ENCODE data around the gene NDUFAF2.
A peak's percentile ranks its signal among the peaks of the same experiment; 100 is the strongest.
"Not testable (repeated sequence)": the region's sequence is repeated elsewhere in the genome, so short reads cannot be mapped to it uniquely, and the experiment has no call there.

NDUFAF2 gene, protein sequence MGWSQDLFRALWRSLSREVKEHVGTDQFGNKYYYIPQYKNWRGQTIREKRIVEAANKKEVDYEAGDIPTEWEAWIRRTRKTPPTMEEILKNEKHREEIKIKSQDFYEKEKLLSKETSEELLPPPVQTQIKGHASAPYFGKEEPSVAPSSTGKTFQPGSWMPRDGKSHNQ

DNA sequence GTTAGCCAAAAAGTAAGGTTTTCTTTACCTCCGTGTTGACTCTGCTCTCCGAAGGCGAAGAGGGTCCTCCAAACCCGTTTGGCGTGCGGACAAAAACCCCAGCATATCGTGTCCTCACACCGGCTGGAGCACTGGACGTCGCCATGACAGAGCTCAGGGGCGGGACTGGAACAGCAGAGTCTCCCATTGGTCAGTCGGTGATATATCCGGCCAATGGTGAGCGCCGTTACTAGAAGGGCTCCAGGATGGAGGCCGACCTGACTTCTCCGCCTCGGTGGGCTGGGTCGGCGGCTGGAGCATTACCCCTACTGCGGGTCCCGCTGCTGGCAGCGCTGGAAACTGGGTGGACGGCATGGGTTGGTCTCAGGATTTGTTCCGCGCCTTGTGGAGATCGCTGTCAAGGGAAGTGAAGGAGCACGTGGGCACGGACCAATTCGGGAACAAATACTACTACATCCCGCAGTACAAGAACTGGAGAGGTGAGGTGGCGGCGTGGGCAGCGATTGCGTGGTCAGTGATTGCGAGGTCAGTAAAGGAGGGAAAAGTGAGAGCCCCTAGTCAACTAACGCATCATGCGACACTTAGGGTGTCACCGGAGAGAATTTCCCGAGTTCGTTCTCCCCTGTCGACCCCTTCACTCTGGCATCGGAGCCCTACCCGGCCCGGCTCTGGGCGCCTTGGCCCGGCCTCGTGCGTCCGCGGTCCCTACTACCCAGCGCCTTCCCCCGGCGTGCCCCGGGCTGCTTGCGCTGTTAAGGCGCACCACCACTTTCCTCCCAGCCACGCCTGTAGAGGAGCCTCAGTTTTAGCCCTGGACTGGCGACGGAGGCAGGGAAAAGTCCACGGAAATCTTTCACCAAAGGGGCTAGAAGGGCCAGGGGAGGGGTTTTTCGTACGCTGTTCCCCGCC is at the start of gene NDUFAF2, which contains the start of gene ERCC8:
Gene NDUFAF2 (plus strand): TSS at position 302 of the 909 bp plus-strand sequence. CDS start 51 bp downstream, at position 353.
Gene ERCC8 (minus strand): TSS at position 167 of the 909 bp plus-strand sequence. CDS start 62 bp downstream, at position 105.
- peak; percentile 62 to 90 for DNase-seq

DNA sequence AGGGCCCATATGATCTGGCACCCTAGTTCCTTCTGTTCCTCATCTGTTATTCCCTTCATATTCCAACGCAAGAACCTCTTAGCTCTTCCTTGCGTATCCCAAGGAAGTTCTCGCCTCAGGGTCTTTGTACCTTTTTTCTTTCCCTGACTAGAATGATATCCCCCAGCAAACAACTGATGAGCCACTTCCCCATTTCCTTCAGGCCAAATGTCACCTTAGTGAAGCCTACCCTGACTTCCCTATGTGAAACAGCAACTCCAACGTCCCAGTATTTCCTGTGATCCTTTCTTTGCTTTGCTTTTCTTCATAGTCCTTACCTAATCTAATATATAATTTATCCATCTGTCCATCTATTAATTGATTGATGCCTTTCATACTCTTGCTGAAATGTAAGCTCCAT is 48.0 kb upstream of the NDUFAF2 start:
- no peak for DNase-seq

DNA sequence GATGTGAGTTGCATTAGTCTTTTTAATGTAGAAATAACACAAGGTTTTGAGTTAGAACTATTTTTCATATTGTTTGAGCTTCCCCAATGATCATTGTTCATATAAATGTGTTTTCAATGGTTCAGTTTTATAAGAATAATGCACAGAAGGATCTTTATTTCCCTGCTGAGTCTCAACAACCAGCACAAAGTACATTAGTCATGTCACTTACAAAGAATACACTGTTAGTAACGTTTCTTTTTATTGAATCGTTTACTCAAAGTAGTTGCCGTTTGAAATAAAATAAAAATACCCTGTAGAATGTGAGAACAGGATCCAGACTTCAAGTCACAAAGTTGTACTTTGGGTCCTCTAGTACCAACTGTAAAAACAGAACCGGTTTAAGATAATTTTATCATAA is 41.6 kb upstream of the NDUFAF2 start:
- DNase-seq = no peak

DNA sequence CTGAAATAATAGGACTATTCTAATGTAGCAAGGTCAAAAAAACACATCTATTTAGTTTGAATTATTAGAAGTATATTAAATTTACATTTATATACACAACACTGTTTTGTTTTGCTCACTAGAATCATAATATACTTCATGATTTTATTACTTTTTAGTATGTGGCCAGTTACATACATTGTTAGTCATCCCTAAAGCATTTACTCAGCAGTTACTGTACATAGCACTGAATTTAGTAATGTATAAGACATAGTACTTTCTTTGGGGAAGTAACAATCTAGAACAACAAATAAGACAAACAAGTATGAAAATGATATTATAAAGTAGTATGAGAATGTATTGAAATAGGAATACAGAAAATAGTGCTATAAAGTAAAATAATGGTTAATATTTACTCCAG is 28.4 kb upstream of the NDUFAF2 start:
- DNase-seq = no peak

DNA sequence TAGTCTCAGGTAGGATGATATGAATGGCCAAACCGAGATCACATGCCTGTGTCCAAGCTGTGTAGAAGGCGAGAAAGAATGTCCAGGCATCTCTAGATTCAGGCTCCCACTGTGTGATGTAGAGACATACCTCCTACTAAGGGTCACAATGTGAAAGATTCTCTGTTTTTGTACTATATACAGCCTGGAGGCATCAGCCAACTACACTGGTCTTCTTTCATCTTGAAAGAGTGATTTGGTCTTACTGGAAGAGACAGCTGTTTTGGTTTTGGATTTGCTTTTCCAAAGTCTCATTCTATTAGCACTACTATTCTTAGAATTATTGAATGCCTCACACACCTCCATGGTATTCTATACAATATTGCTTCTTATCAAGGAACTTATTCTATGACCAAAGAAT is 26.5 kb upstream of the NDUFAF2 start:
- no peak for DNase-seq

DNA sequence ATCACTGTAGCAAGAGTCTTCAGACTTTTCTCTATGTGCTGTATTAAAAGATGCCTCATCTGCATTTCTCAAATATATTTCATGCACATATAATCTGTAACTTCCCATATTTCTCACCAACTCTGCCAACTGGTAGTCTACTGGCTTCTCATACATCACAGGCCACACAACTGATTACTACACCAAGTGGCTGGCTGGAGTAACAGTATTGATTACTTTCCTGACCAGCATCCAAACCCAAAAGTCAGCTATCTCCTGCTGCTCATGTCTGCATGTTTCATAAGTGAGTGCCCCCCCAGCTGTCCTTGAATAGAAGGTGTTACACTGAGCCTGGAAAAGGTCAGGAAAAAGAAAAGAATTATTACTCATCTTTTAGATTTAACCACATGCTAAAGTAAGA is 17.6 kb upstream of the NDUFAF2 start:
- no peak for DNase-seq

DNA sequence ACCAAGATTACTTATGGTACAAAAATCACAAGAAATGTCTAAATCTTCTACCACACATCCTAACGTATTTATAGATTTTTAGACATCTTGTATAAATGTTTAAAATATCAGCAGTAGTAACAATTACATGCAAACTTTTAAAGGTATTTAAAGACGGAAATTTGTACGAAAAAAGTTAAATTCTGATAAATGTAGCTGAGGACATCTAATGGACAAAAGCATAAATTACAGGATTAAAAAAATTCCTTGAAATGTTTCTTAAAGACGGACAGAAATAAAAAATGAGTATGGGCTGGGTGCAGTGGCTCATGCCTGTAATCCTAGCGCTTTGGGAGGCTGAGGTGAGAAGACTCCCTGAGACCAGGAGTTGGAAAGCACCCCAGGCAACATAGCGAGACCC is 16.0 kb upstream of the NDUFAF2 start:
- DNase-seq = no peak

DNA sequence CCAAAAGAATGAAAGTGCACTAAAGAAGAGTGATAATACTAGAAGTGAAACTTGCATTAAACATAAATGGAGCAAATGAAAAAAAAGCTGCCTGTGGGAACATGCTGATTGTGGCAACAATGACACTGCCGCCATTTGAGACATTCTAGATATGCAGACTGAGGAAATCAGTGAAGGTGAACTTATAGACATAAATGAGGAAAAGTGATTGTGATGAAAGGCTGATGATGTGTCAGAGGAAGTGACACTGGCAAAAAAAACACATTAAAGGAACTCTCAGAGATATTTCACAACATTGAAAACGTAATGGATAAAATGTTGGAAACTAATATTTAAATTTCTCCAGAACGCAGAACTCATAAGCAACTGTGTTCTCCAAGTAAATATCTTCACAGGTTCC is 1.4 kb upstream of the NDUFAF2 start:
- no peak for DNase-seq

DNA sequence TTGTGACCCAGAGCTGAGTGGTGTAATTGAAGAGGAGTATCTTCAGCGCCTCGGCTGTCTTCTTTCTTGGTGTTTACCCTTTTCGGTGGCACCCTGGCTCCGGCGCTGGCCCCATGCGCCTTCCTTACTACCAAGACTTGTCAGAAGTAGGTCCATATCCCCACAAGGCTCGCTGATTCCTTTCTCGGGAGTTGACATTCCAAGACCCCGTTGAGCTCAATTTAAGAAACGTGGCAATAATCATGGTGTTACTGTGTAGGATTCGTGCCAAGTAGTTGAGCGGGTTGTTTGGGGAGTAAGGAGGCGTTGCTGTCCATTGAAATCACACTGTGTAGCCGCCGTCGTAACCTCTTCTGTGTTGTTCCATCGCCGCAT is 795 bp downstream of the NDUFAF2 start:
- no peak for DNase-seq

DNA sequence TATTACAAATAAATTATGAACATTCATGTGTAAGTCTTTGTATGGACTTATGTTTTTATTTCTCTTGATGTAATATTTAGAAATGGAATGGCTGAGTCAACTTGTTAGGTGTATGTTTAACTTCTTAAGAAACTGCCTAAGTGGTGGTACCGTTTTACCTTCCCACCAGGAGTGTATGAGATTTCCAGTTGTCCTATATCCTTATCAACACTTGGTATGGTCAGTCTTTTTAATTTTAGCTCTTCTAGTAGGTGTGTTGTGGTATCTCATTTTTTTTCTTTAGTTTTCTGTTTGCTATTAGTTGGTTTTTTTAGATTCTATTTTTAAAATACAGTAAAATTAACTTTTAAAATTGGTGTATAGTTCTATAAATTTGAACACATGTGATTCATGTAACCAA is 3.7 kb downstream of the NDUFAF2 start:
- DNase-seq = no peak

DNA sequence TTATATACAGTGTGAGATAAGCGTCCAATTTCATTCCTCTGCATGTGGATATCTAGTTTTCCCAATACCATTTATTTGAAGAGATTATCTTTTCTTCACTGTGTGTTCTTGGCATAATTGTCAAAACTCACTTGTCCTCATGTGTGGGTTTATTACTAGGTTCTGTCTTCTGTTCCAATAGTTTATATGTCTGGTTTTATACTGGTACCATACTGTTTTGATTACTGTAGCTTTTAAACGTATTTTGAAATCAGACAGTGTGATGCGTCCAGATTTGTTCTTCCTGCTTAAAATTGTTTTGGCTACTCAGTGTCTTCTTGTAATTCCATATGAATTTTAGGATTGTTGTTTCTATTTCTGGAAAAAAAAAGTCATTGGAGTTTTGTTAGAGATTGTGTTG is 10.2 kb downstream of the NDUFAF2 start:
- DNase-seq = no peak

DNA sequence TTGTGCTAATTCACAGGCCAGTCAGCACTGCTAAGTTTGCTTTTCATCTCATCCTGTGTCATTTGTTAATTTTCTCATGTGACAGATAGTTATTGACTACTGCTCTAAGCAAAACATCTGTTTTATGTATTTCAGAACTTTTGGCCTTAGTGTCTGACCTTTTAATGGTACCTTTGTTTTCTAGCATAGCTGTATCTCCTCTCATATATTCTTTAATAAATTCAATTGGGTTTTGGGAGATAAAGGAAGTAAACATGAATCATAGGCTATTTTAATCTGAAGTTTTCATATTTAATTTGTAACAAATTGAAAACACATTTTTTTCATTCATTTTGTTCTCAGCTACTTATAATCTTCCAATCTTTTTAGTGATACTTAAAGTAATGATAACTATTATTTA is 13.1 kb downstream of the NDUFAF2 start:
- DNase-seq = no peak

DNA sequence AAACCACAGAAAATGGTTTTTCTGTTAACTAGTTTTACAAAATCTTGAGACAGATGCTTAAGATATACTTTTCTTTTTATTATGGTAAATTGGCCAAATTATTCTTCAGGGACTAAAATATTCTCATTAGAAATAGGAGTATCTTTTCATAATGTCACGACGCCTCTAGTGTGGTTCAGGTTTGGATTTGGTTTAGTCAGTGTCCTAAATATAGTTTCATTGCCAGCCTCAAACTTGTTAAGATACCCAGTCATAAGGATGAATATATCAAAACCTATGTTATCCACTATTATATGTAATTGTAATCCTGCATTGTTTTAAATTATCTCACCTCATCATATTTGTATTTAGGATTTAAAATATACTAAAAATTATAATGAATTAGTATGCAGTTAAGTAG is 13.7 kb downstream of the NDUFAF2 start:
- DNase-seq = no peak

DNA sequence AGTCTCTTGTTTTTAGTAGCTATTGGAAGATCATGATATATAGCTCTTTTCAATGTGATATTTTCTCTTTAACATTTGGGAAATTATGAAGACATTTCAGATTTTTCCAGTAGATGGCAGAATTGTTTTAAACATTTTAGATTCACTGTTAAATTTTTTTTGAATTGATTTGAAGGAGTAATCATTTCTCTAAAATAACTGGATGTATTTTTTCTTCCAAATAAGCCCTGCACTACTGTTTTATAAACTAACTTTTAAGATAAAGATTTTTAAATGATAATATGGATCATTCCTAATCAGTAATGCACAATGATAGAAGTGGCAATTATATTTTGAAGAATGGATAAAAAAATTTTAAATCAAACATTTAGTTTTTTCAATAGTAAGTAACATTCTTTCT is 14.2 kb downstream of the NDUFAF2 start:
- DNase-seq = no peak

DNA sequence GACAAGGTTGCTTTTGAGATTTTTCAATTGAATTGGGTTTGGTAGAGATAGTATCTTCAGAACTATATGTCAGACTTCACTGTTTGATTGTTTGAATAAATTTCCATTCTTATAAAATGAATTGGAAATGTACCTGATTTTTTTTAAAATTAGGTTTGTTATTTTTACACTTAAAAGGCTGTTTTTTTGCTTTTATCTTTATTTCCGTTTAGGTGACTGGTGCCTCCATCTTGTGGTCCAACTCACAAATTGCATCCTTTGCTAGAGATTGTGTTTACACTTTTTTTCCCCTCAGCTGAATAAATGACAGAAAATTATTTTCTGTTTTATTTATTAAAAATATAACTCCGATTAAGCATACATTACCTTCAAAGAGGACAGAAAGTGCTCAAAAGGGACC is 15.6 kb downstream of the NDUFAF2 start:
- no peak for DNase-seq

DNA sequence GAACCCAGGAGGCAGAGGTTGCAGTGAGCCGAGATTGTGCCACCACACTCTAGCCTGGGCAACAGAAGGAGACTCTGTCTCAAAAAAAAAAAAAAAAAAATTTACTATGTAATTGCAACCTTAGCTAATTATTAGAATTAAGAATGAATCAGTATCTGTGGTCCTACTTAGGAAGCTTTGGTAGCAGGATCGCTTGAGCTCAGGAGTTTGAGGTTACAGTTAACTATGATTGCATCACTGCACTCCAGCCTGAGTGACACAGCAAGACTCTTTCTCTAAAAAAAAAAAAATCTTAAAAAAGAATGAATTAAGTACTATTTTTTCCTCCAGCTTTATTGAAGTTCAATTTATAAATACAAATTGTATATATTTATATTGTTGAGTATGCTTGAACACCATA is 16.7 kb downstream of the NDUFAF2 start:
- no peak for DNase-seq

DNA sequence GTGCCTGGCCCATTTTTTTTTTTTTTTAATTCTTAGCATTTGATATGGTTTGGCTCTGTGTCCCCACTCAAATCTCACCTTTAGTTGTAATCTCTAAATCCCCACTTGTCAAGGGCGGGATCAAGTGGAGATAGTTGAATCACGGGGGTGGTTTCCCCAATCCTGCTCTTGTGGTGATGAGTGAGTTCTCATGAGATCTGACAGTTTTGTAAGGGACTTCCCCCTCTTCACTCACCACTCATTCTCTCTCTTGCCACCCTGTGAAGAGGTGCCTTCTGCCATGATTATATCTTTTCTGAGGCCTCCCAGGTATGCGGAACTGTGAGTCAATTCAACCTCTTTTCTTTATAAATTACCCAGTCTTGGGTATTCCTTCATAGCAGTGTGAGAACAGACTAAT is 27.2 kb downstream of the NDUFAF2 start:
- no peak for DNase-seq

DNA sequence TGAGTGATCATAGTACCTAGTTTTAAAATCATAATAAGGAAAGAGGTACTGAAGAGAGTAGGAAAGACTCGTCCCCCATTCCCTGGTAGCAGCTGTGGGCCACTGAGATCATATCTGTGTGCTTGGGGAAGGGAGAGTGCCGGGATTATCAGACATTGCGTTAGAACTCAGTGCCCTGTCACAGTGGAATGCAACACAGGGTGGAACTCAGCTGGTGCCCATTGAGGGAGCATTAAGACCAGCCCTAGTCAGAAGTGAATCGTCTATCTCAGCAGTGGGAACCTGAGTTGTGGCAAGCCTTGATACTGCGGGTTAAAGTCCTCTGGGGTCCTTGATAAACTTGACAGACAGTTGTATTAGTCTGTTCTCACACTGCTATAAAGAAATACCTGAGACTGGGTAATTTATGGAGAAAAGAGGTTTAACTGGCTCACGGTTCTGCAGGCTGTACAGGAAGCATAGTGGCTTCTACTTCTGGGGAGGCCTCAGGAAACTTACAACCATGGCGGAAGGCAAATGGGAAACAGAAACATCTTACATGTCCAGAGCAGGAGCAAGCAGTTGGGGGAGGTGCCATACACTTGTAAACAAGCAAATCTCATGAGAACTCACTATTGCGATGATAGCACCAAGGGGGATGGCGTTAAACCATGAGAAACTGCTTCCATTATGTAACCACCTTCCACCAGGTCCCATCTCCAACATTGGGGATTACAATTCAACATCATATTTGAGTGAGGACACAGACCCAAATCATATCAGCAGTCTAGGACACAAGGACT is 33.1 kb downstream of the NDUFAF2 start:
- no peak for DNase-seq

DNA sequence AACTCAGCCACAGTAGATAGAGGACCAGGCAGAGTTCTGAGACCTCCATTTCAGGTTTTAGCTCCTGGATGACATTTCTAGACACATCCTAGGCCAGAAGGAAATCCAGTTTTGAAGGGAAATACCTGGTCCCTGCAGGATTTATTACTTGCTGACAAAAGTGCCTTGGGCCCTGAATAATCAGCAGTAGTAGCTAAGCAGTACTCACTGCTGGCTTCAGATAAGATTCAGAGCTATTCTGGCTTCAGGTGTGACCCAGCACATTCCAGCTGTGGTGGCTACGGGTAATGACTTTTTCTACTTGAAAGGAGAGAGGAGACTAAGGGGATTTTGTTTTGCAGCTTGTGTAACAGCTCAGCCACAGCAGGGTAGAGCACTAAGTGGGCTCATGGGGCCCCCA is 34.0 kb downstream of the NDUFAF2 start:
- DNase-seq = no peak

DNA sequence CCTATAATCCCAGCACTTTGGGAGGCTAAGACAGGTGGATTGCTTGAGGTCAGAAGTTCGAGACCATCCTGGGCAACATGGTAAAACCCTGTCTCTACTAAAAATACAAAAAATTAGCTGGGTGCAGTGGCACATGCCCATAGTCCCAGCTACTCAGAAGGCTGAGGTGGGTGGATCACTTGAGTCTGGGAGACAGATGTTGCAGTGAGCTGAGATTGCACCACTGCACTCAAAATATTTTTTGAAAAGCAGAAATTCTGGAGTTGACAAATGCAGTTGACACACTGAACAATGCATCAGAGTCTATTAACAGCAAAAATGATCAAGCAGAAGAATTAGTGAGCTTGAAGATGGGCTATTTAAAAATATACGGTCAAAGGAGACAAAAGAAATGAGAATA is 35.5 kb downstream of the NDUFAF2 start:
- no peak for DNase-seq

DNA sequence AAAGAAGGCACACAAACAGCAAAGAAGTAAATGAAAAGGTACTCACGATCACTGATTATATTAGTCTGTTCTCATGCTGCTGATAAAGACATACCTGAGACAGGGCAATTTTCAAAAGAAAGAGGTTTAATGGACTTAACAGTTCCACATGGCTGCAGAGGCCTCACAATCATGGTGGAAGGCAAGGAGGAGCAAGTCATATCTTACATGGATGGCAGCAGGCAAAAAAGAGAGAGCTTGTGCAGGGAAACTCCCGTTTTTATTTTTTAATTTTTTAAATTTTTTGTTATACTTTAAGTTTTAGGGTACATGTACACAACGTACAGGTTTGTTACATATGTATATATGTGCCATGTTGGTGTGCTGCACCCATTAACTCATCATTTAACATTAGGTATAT is 37.1 kb downstream of the NDUFAF2 start:
- not testable (repeated sequence) for DNase-seq

DNA sequence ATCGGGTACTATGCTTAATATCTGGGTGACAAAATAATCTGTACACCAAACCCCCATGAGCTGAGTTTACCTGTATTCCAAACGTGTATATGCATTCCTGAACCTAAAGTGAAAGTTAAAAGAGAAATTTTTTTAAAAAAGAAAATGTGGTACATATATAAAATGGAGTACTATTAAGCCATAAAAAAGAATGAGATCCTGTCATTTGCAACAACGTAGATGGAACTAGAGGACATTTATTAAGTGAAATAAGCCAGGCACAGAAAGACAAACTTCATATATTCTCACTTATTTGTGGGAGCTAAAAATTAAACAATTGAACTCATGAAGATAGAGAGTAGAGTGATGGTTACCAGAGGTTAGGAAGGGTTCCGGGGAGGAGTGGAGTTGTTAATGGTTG is 44.8 kb downstream of the NDUFAF2 start:
- DNase-seq = no peak

DNA sequence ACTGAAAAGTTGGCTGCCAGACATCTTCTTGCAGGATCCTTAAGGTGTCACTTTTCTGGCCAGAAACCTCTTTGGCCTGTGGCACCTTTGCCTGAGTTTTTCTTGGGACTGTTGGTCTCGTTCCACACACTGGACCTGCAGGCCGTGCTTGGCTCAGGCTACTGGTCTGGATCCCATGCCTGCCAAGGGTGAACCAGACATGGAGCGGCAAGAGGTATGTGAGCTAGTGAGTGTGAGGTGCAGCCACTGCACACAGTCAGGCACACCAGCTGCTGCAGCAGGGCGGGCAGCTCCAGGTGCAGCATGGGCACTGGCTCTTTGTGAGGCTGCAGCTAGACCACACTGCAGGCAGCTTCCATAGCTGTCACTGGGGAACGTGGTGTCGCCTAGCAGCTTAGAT is 47.9 kb downstream of the NDUFAF2 start:
- DNase-seq = no peak

DNA sequence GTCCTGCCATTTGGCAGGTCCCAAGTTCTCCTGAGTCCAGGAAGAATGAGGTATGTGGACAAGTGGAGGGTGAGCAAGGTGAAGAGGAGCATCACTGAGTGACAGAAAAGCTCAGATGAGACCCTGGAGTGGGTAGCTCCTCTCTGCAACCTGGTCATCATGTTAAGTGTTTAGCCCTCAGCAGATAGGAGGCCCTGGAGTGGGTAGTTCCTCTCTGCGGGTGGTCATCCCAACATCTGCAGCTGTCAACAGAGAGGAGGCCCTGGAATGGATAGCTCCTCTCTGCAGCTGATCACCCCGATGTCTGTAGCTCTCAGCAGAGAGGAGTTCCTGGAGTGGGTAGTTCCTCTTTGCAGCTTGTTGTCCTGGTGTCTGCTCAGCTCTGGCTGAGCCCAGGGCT is 48.4 kb downstream of the NDUFAF2 start:
- DNase-seq = no peak
